ENCODE measurements around the gene MR1. TPM values are rescaled to one million over a fixed set of nuclear protein-coding genes. Genes with fewer than 3 reads are reported as not detected.

The MR1 gene
- total RNA-seq, 2 experiments from 2014 or later, result 7.9 to 18.3 TPM

DNA sequence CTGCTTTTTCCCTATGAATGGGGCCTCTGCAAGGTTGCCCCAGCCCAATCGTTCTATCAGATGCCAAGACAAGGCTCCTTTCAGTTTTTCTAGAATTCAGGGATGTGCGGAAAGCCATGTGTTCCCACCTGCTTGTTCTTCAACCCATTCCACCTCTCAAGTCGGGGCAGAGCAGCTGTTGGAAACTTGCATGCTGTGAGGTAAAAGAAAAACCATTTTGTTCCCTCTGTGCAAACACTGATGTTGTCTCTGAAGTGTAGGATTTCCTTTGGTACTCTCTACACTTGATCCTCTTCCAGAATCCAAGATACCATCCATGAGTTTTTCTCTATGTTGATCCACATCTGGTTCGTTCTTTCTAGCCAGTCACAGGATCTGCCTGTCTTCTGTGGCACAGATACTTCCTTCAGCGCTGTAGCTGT is 62.0 kb downstream of the MR1 start:
- CTCF ChIA-PET (ENCODE audit: unreplicated experiment), result no interaction called here
- Histone ChIP-seq H3K9me2 (ENCODE audit: insufficient read depth, low read length) (no peaks in the 10 kb centered on the region), H3K4me2 (ENCODE audit: low read length) (no peak overlapping the region), H4K20me1 (ENCODE audit: insufficient read depth, low read length) (peaks cover 19% of the 10 kb centered on the region; the same call in 1 of the 2 replicates), H3K4me3 (ENCODE audit: low read depth, low read length, poor library complexity, severe bottlenecking) (no peak overlapping the region), H3K36me3 (ENCODE audit: insufficient read depth, low read length) (peaks cover 4% of the 10 kb centered on the region; the same call in 1 of the 2 replicates), H3K9me3 (ENCODE audit: low read length) (no peaks in the 10 kb centered on the region), H3K27ac (ENCODE audit: low read depth, low read length, poor library complexity, severe bottlenecking) (no peak overlapping the region), H2AFZ (ENCODE audit: low read length) (no peak overlapping the region), H3K4me1 (ENCODE audit: insufficient read depth, low read length, poor library complexity, severe bottlenecking) (peaks cover 9% of the 10 kb centered on the region), H3K79me2 (ENCODE audit: insufficient read depth, low read depth, low read length) (peaks cover 13% of the 10 kb centered on the region; the same call in 1 of the 2 replicates)
- intact Hi-C loops (cut with micrococcal nuclease; ENCODE audit: unreplicated experiment), result no loop called here
- no peak for DNase-seq (ENCODE audit: low spot score)
- BruUV-seq (replicated peaks), result no TSS peak
- TF ChIP-seq, protein P1, sequence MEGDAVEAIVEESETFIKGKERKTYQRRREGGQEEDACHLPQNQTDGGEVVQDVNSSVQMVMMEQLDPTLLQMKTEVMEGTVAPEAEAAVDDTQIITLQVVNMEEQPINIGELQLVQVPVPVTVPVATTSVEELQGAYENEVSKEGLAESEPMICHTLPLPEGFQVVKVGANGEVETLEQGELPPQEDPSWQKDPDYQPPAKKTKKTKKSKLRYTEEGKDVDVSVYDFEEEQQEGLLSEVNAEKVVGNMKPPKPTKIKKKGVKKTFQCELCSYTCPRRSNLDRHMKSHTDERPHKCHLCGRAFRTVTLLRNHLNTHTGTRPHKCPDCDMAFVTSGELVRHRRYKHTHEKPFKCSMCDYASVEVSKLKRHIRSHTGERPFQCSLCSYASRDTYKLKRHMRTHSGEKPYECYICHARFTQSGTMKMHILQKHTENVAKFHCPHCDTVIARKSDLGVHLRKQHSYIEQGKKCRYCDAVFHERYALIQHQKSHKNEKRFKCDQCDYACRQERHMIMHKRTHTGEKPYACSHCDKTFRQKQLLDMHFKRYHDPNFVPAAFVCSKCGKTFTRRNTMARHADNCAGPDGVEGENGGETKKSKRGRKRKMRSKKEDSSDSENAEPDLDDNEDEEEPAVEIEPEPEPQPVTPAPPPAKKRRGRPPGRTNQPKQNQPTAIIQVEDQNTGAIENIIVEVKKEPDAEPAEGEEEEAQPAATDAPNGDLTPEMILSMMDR (conservative IDR thresholded peaks at IDR 0.05; ENCODE audit: low read length), result no peak
- TF ChIP-seq EZH2phosphoT487 (IDR thresholded peaks at IDR 0.05; ENCODE audit: borderline replicate concordance, low read depth, low read length), result no peak
- POLR2A ChIA-PET, result interaction anchor here (0.6 kb wide), 1 partner anchor 29 kb away, joined by 3 read pairs; no protein-coding TSS in a partner anchor

DNA sequence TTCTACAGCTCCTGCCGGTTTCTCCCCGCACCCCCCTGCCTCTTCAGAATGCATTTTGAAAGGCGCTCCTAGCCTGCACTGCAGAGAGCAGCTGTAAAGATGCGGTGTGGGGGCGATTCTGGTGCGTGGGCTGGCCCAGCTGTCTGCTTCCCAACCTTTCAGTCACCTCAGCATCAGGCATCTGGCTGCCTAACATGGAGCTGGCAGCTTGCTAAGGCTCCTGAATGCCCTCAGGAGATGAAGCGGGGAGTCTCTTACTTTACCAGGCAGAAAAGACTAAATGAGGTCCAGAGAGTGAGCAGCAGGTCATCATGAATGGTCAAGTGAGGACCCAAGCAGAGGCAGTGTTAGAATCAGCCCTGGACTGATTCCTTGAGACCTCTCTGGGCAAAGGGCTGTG is 63.5 kb downstream of the MR1 start:
- H3K79me2 ChIP-seq (ENCODE audit: insufficient read depth, low read depth, low read length), result no peaks in the 10 kb centered on the region
- no peak for TF ChIP-seq EZH2phosphoT487 (IDR thresholded peaks at IDR 0.05; ENCODE audit: borderline replicate concordance, low read depth, low read length)
- TF ChIP-seq, protein P1 (conservative IDR thresholded peaks at IDR 0.05; ENCODE audit: low read length), result no peak
- H4K20me1 ChIP-seq (ENCODE audit: insufficient read depth, low read length), result 0 out of 2 replicates have a peak, but pooled peaks cover 5% of the 10 kb centered on the region
- no peak overlapping the region for H3K4me3 ChIP-seq (ENCODE audit: low read depth, low read length, poor library complexity, severe bottlenecking)
- H3K4me2 ChIP-seq (ENCODE audit: low read length), result no peak overlapping the region
- intact Hi-C loops (cut with micrococcal nuclease; ENCODE audit: unreplicated experiment), result no loop called here
- H3K9me2 ChIP-seq (ENCODE audit: insufficient read depth, low read length), result no peaks in the 10 kb centered on the region
- ChIA-PET POLR2A (no interaction called here), CTCF (ENCODE audit: unreplicated experiment) (no interaction called here)
- DNase-seq (ENCODE audit: low spot score), result no peak
- no TSS peak for BruUV-seq (replicated peaks)
- no peaks in the 10 kb centered on the region for H3K9me3 ChIP-seq (ENCODE audit: low read length)
- H3K36me3 ChIP-seq (ENCODE audit: insufficient read depth, low read length), result peaks cover 4% of the 10 kb centered on the region; the same call in 1 of the 2 replicates
- no peaks in the 10 kb centered on the region for H3K4me1 ChIP-seq (ENCODE audit: insufficient read depth, low read length, poor library complexity, severe bottlenecking)
- no peak overlapping the region for H2AFZ ChIP-seq (ENCODE audit: low read length)
- H3K27ac ChIP-seq (ENCODE audit: low read depth, low read length, poor library complexity, severe bottlenecking), result no peak overlapping the region

DNA sequence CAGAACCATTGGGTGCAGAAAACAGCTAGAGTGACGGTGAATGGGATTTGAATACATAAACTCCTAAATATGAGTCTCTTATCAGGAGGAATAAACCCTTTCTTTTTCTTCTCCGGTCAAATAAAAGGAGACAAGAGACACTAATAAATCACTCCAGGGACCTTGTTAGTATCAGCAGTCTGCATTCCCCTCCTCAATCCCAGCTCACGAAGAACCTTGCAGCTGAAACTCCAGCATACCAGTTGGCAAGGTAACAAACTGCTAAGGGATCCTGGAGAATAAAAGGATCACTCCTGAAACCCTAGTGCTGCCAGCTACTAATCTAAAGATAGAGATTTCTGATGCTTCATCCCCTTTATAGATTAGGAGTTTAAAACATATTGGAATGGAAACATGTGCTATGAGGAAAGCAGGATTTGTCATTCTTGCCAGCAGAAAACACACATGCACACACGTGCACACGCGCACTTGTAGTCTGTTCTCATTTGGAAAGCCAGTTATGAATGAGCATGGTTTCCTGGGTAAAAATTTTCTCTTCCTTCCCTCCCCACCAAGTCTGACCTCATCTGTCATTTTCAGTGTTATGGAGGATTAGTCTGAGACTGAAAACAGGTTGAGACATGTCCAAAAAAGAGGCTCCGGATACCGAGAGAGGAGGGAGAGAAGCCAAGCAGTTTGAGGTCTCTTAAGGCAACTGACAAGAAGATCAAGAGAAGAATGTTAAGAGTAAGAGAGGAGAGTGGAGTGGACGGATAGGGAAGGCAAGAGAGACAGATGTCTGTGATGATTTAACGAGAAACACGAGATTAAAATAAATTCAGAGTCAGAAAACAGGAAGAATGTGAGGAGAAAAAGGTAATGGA is 65.6 kb downstream of the MR1 start:
- no peak overlapping the region for H2AFZ ChIP-seq (ENCODE audit: low read length)
- H3K9me2 ChIP-seq (ENCODE audit: insufficient read depth, low read length), result no peaks in the 10 kb centered on the region
- TF ChIP-seq, protein P1 (conservative IDR thresholded peaks at IDR 0.05; ENCODE audit: low read length), result no peak
- TF ChIP-seq EZH2phosphoT487 (IDR thresholded peaks at IDR 0.05; ENCODE audit: borderline replicate concordance, low read depth, low read length), result no peak
- ChIA-PET POLR2A (interaction anchor here (0.6 to 1.0 kb wide), 3 partner anchors 9 to 54 kb away, joined by 3 read pairs; no protein-coding TSS in a partner anchor), CTCF (ENCODE audit: unreplicated experiment) (no interaction called here)
- intact Hi-C loops (cut with micrococcal nuclease; ENCODE audit: unreplicated experiment), result no loop called here
- H3K9me3 ChIP-seq (ENCODE audit: low read length), result no peaks in the 10 kb centered on the region
- no TSS peak for BruUV-seq (replicated peaks)
- no peak overlapping the region for H3K4me2 ChIP-seq (ENCODE audit: low read length)
- H3K4me3 ChIP-seq (ENCODE audit: low read depth, low read length, poor library complexity, severe bottlenecking), result no peak overlapping the region
- DNase-seq (ENCODE audit: low spot score), result no peak
- H3K27ac ChIP-seq (ENCODE audit: low read depth, low read length, poor library complexity, severe bottlenecking), result no peak overlapping the region
- H3K79me2 ChIP-seq (ENCODE audit: insufficient read depth, low read depth, low read length), result no peaks in the 10 kb centered on the region
- H3K4me1 ChIP-seq (ENCODE audit: insufficient read depth, low read length, poor library complexity, severe bottlenecking), result peaks cover 4% of the 10 kb centered on the region
- H4K20me1 ChIP-seq (ENCODE audit: insufficient read depth, low read length), result no peaks in the 10 kb centered on the region
- no peaks in the 10 kb centered on the region for H3K36me3 ChIP-seq (ENCODE audit: insufficient read depth, low read length)
